Pancreas (tissue), 10 donors: Measurements from ENCODE around the gene FAM241A. TPM values are rescaled to one million over a fixed set of nuclear protein-coding genes. Genes with fewer than 3 reads are reported as not detected.

Experiments
- ATAC-seq, 4 donors: fragments of 200-7000 bp; cut with Tn5 transposase; one replicate each; pipeline versions ENCODE4 v1.8.0 to v1.9.1; 2020; ENCODE audit warnings: mild to moderate bottlenecking in 4 of 4, moderate library complexity in 4 of 4
- DNase-seq, 6 donors: peaks; one replicate each; pipeline ENCODE4 v3.0.0-alpha.2; 2020
- FAIRE-seq: peaks from 2 replicates; lab custom pipeline; 2012; peaks lifted over from hg19 to GRCh38; lab: Jason Lieb, UNC
- H3K27ac ChIP-seq, 4 donors: fragments of 200-600 bp; sonication (generic); 1 replicate in 3 of 4; 2 replicates in 1 of 4; pipeline versions ENCODE4 v1.5.0 to v1.8.0; 2020
- H3K27me3 ChIP-seq, 4 donors: fragments of 200-600 bp; one replicate each; pipeline ENCODE4 v1.8.0; 2021
- H3K36me3 ChIP-seq, 3 donors: fragments of 200-600 bp; sonication (generic) in 1 of 3; one replicate each; pipeline versions ENCODE4 v1.5.0 to v1.8.0; 2020 to 2021
- H3K4me1 ChIP-seq, 3 donors: fragments of 200-600 bp; one replicate each; pipeline ENCODE4 v1.8.0; 2021
- H3K4me3 ChIP-seq, 4 donors: fragments of 200-600 bp; sonication (generic) in 2 of 4; one replicate each; pipeline versions ENCODE4 v1.5.0 to v1.8.0; 2020 to 2021
- H3K9me3 ChIP-seq, 4 donors: fragments of 200-600 bp; one replicate each; pipeline ENCODE4 v1.8.0; 2021
- CTCF ChIP-seq, 4 donors: fragments of 200-600 bp; sonication (generic) in 3 of 4; IDR thresholded peaks; one replicate each; pipeline versions ENCODE4 v1.5.0 to v1.8.0; 2021; ENCODE audit warnings: antibody characterized with exemption in 4 of 4
- WGBS, 2 donors: extraction: QIAGEN DNeasy Blood & Tissue Kit; methylation state at CpG; one replicate each; pipeline ENCODE4 v1.1.7; 2013; 5-methylcytosine and 5-hydroxymethylcytosine counted together
- intact Hi-C, 3 donors: fragments of 100-400 bp; cut with DNase I; formaldehyde crosslinking; loops; one replicate each; pipeline versions ENCODE4 v1.11.1 to v1.14.2; 2022
- polyA plus RNA-seq, 2 donors: library from polyadenylated mRNA; stranded (reverse); fragments of 200-250 nt; gene quantifications; one replicate each; pipeline ENCODE4 v1.2.3, GENCODE V29; 2013
- total RNA-seq, 6 donors: library from RNA; stranded (reverse); fragmentation: NEBNext Ultra II Directional in 4 of 6; extraction: Animal tissue kit (Norgen Biotek cat#: 25700) in 4 of 6; gene quantifications; one replicate each; pipeline versions ENCODE4 v1.2.1 to v1.2.4, GENCODE V29; 2021 to 2023
- donor health status: healthy with polysubstance abuse.
- donor health status: DM: no; HTN: no; CAD: no; lungs with moderate emphysema.
- donor health status: DM: no; HTN: no; CAD: no.
- donor health status: control.
- donor health status: control.
- donor health status: Bipolar disorder and iron deficiency.
- donor health status: DM: yes; HTN: yes; CAD: no.
- donor health status: DM: no; HTN: no; CAD: no.
- donor health status: DM: no; HTN: no; CAD: no.
- donor health status: DM: yes; HTN: yes; CAD: no.

Gene FAM241A
- total and polyA plus RNA-seq, 8 donors: 0.51 to 1.4 (median 0.93) TPM

- Histone ChIP-seq H3K4me1 (peaks cover 0 to 12% (median 5%) of the 10 kb centered on the region in 3 donors), H3K36me3 (no peaks in the 10 kb centered on the region), H3K27ac (peak overlapping the region in 2 of 4 donors; percentile 42 to 70), H3K4me3 (no peak overlapping the region), H3K9me3 (no peaks in the 10 kb centered on the region), H3K27me3 (no peaks in the 10 kb centered on the region)
- WGBS, 2 donors: 61 to 68% methylated on average over 2 of the region's 2 CpGs
- intact Hi-C loops: no loop called here
- FAIRE-seq (no peak), ATAC-seq (peak; percentile 62 to 85 (median 70)), DNase-seq (peak in 1 of 6 donors; percentile 15)
- no peak for TF ChIP-seq CTCF (IDR thresholded peaks at IDR 0.05)
These were observed 32.6 kb upstream of the FAM241A start for GRCh38 chr4:112112590-112113170.

GRCh38 chr4:112113864-112114263, 31.4 kb upstream of the FAM241A start:
- FAIRE-seq (no peak), ATAC-seq (no peak), DNase-seq (no peak)
- Histone ChIP-seq H3K27me3 (no peaks in the 10 kb centered on the region), H3K27ac (no peak overlapping the region), H3K36me3 (no peaks in the 10 kb centered on the region), H3K4me1 (peaks cover 0 to 12% (median 5%) of the 10 kb centered on the region in 3 donors), H3K9me3 (no peaks in the 10 kb centered on the region), H3K4me3 (no peak overlapping the region)
- TF ChIP-seq CTCF (IDR thresholded peaks at IDR 0.05): no peak
- intact Hi-C loops: no loop called here

- FAIRE-seq: no peak
These were observed 30.8 kb upstream of the FAM241A start for GRCh38 chr4:112114452-112114851.

GRCh38 chr4:112118742-112119352, 26.4 kb upstream of the FAM241A start:
- WGBS, 2 donors: no CpG with 5 or more reads among the region's 1 CpG
- Histone ChIP-seq H3K27ac (no peak overlapping the region), H3K27me3 (peaks cover 0 to 3% (median 0%) of the 10 kb centered on the region in 4 donors), H3K4me3 (no peak overlapping the region), H3K4me1 (peaks cover 0 to 2% (median 0%) of the 10 kb centered on the region in 3 donors), H3K36me3 (no peaks in the 10 kb centered on the region), H3K9me3 (no peaks in the 10 kb centered on the region)
- ATAC-seq (no peak), FAIRE-seq (no peak), DNase-seq (no peak)
- intact Hi-C loops: no loop called here
- no peak for TF ChIP-seq CTCF (IDR thresholded peaks at IDR 0.05)

More at GRCh38 chr4:112114452-112114851, 30.8 kb upstream of the FAM241A start:
- no peak for TF ChIP-seq CTCF (IDR thresholded peaks at IDR 0.05)
- DNase-seq (no peak), ATAC-seq (no peak)
- H3K36me3 ChIP-seq: no peaks in the 10 kb centered on the region
- H3K27me3 ChIP-seq: no peaks in the 10 kb centered on the region
- H3K9me3 ChIP-seq: no peaks in the 10 kb centered on the region
- H3K27ac ChIP-seq: no peak overlapping the region
- intact Hi-C loops: no loop called here
- peaks cover 0 to 12% (median 5%) of the 10 kb centered on the region in 3 donors for H3K4me1 ChIP-seq
- H3K4me3 ChIP-seq: no peak overlapping the region

- no peaks in the 10 kb centered on the region for H3K4me1 ChIP-seq
- no peaks in the 10 kb centered on the region for H3K9me3 ChIP-seq
- H3K4me3 ChIP-seq: no peak overlapping the region
- 85 to 91% methylated on average over 3 of the region's 3 CpGs for WGBS, 2 donors
- TF ChIP-seq CTCF (IDR thresholded peaks at IDR 0.05): no peak
- ATAC-seq (no peak), DNase-seq (no peak), FAIRE-seq (no peak)
- peaks cover 0 to 3% (median 0%) of the 10 kb centered on the region in 4 donors for H3K27me3 ChIP-seq
- H3K27ac ChIP-seq: no peak overlapping the region
- H3K36me3 ChIP-seq: no peaks in the 10 kb centered on the region
- intact Hi-C loops: no loop called here
These were observed 25.9 kb upstream of the FAM241A start for GRCh38 chr4:112119353-112119783.
